Activated naive CD8-positive, alpha-beta T cell treated with anti-CD3 and anti-CD28 coated beads for 36 hours (primary cell): ENCODE measurements around the gene TBC1D1. TPM values are rescaled to one million over a fixed set of nuclear protein-coding genes. Genes with fewer than 3 reads are reported as not detected.

ENCODE experiments used
- DNase-seq: peaks from one replicate; pipeline ENCODE4 v3.0.0; 2021
- H3K27ac Mint-ChIP-seq: one replicate; pipeline ENCODE4 v1.8.0; 2022; ENCODE audit warnings: mild to moderate bottlenecking, moderate library complexity, mixed read lengths
- H3K27me3 Mint-ChIP-seq: one replicate; pipeline ENCODE4 v1.8.0; 2022; ENCODE audit warnings: mild to moderate bottlenecking, mixed read lengths
- H3K36me3 Mint-ChIP-seq: one replicate; pipeline ENCODE4 v1.8.0; 2021; ENCODE audit warnings: mild to moderate bottlenecking, mixed read lengths
- H3K4me1 Mint-ChIP-seq: one replicate; pipeline ENCODE4 v1.8.0; 2021; ENCODE audit warnings: mixed read lengths
- H3K4me3 Mint-ChIP-seq: one replicate; pipeline ENCODE4 v1.8.0; 2022; ENCODE audit warnings: mild to moderate bottlenecking, moderate library complexity, mixed read lengths
- H3K9me3 Mint-ChIP-seq: one replicate; pipeline ENCODE4 v1.8.0; 2022; ENCODE audit warnings: mixed read lengths
- total RNA-seq, 2 experiments: library from RNA; stranded (reverse); gene quantifications; one replicate each; pipeline ENCODE4 v1.2.3, GENCODE V29; 2021

TBC1D1 gene
- total RNA-seq, 2 experiments from 2014 or later, result 79.6 to 80.3 TPM

DNA sequence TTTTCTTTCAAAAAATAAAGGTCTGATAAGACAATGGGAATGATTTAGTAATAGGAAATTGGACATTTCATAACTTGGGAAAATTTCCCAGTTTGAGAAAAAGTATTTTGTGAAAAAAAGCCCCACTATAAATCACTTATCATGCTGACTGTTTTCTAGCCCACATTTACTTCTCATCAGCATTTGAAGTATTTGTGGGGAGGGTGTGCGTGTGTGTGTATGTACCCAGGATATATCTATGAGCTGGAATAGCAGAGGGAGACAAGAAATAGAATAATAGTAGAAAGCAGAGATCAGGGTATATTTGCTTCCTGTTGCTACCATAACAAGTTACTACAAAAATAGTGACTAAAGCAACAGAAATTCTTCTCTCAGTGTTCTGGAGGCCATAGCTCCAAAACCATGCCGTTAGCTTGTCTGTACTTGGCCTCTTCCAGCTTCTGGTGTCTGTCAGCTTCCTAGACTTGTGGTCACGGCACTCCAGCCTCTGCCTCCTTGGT is 209.1 kb downstream of the TBC1D1 start:
- Mint-ChIP-seq H3K4me1 (peaks cover 4% of the 10 kb centered on the region), H3K4me3 (no peak overlapping the region), H3K36me3 (peaks cover 25% of the 10 kb centered on the region), H3K27ac (no peak overlapping the region), H3K9me3 (no peaks in the 10 kb centered on the region), H3K27me3 (no peaks in the 10 kb centered on the region)
- DNase-seq, result no peak

DNA sequence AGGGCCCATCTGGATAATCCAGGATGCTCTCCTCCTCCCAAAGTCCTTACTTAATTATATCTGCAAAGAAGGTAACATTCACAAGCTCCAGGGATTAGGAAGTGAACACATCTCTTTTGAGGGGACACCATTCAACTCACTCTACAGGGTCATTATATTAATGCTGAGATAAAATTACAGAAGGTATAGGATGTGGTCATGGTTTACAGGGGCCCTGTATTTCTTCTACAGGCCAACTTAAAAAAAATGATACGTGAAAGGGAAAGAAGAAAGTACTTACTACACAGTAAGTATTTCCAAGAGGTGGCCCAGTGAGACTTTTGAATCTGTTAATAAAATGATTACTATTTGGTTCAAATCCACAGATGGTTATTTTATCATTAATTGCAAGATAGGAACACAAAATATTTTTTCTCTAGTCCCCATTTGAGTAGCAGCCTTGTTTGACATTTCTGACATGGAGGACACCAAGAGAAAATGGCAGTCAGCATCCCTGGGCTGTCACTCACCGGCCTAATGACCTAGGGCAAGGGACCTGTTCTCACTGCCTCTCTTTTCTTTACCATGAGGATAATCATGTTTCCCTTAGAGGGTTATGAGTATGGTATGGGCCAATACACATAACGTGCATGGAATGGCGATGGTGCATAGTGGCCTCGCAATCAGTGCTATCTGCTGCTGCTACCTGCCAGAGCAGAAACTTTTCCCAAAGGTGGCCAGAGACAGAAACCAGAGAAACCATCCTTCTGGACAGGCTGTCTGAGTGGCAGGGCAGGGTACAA is 209.8 kb downstream of the TBC1D1 start:
- H3K27ac Mint-ChIP-seq, result no peak overlapping the region
- H3K36me3 Mint-ChIP-seq, result peaks cover 22% of the 10 kb centered on the region
- no peaks in the 10 kb centered on the region for H3K9me3 Mint-ChIP-seq
- peaks cover 6% of the 10 kb centered on the region for H3K4me1 Mint-ChIP-seq
- no peak for DNase-seq
- no peak overlapping the region for H3K4me3 Mint-ChIP-seq
- H3K27me3 Mint-ChIP-seq, result no peaks in the 10 kb centered on the region

GRCh38 chr4:38101563-38101962 is 210.7 kb downstream of the TBC1D1 start:
- Mint-ChIP-seq H3K9me3 (no peaks in the 10 kb centered on the region), H3K27me3 (no peaks in the 10 kb centered on the region), H3K36me3 (peaks cover 17% of the 10 kb centered on the region), H3K27ac (no peak overlapping the region), H3K4me1 (peaks cover 6% of the 10 kb centered on the region), H3K4me3 (no peak overlapping the region)
- DNase-seq, result no peak

GRCh38 chr4:38102957-38103588 is 212.2 kb downstream of the TBC1D1 start:
- H3K9me3 Mint-ChIP-seq, result no peaks in the 10 kb centered on the region
- H3K36me3 Mint-ChIP-seq, result peaks cover 22% of the 10 kb centered on the region
- H3K4me1 Mint-ChIP-seq, result peaks cover 6% of the 10 kb centered on the region
- no peak overlapping the region for H3K4me3 Mint-ChIP-seq
- DNase-seq, result no peak
- no peaks in the 10 kb centered on the region for H3K27me3 Mint-ChIP-seq
- no peak overlapping the region for H3K27ac Mint-ChIP-seq

- Mint-ChIP-seq H3K4me3 (no peak overlapping the region), H3K27ac (no peak overlapping the region), H3K36me3 (peaks cover 20% of the 10 kb centered on the region), H3K27me3 (no peaks in the 10 kb centered on the region), H3K4me1 (peaks cover 2% of the 10 kb centered on the region), H3K9me3 (no peaks in the 10 kb centered on the region)
- DNase-seq, result no peak
Observed at GRCh38 chr4:38105475-38106220, 214.8 kb downstream of the TBC1D1 start.

GRCh38 chr4:38106311-38106710 is 215.4 kb downstream of the TBC1D1 start:
- no peak for DNase-seq
- H3K27me3 Mint-ChIP-seq, result no peaks in the 10 kb centered on the region
- H3K9me3 Mint-ChIP-seq, result no peaks in the 10 kb centered on the region
- H3K4me1 Mint-ChIP-seq, result peaks cover 2% of the 10 kb centered on the region
- no peak overlapping the region for H3K27ac Mint-ChIP-seq
- H3K36me3 Mint-ChIP-seq, result peaks cover 19% of the 10 kb centered on the region
- no peak overlapping the region for H3K4me3 Mint-ChIP-seq

DNA sequence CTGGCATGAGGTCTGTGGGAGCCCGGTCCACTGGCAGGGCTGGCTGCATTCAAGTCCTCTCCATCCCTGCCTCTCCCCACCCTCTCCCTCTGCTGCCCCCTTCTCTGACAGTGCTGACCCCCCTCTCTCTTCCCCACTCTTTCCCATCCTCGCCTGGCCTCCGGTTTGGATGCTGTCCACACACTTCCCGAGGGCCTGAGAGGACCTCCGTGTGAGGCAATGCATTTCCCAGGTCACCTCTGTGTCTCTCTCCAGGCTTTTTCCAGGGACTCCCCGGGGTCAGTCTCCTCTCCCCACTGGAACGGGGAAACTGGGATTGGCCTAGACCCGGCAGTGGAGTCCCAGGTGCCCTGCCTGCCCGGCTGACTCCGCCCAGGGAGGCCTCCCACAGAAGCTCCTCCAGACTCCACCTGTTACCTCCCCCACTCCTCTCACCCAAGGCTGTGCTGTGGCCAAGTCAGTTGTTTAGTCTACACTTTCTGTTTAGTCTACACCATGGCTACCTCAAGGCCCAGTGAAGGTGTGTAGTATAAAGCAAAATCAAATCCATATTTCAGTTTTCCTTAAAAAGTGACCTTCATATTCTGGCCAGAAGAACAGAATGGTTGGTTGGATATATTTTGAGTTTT is 216.1 kb downstream of the TBC1D1 start:
- no peak for DNase-seq
- peaks cover 19% of the 10 kb centered on the region for H3K36me3 Mint-ChIP-seq
- no peak overlapping the region for H3K4me3 Mint-ChIP-seq
- peaks cover 2% of the 10 kb centered on the region for H3K4me1 Mint-ChIP-seq
- no peak overlapping the region for H3K27ac Mint-ChIP-seq
- no peaks in the 10 kb centered on the region for H3K9me3 Mint-ChIP-seq
- H3K27me3 Mint-ChIP-seq, result no peaks in the 10 kb centered on the region

DNA sequence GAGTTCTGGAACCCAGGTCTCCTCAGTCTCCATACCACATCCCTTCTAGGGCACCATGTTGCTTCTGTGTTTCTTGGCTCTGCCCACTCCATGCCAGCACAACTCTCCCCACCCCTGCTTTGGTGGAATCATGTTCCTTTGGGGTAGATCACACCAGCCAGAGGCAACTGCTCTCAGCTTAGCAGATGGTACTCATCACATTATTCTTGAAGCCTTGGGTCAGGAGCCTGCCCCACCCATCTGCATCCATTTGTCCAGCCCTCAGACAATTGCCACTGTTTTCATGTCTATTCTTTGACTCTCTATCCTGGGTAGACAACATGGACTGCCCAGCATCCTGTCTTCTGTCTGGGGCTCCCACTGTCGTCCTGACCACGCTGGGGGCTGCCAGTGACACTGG is 216.9 kb downstream of the TBC1D1 start:
- Mint-ChIP-seq H3K4me3 (no peak overlapping the region), H3K9me3 (no peaks in the 10 kb centered on the region), H3K27me3 (no peaks in the 10 kb centered on the region), H3K27ac (no peak overlapping the region), H3K36me3 (peaks cover 17% of the 10 kb centered on the region), H3K4me1 (peaks cover 2% of the 10 kb centered on the region)
- DNase-seq, result no peak

- no peaks in the 10 kb centered on the region for H3K9me3 Mint-ChIP-seq
- no peak overlapping the region for H3K4me3 Mint-ChIP-seq
- peaks cover 2% of the 10 kb centered on the region for H3K4me1 Mint-ChIP-seq
- DNase-seq, result no peak
- no peak overlapping the region for H3K27ac Mint-ChIP-seq
- no peaks in the 10 kb centered on the region for H3K27me3 Mint-ChIP-seq
- peaks cover 17% of the 10 kb centered on the region for H3K36me3 Mint-ChIP-seq
Observed at GRCh38 chr4:38109370-38109769, 218.5 kb downstream of the TBC1D1 start.

GRCh38 chr4:38109896-38110295 is 219.0 kb downstream of the TBC1D1 start:
- Mint-ChIP-seq H3K36me3 (peaks cover 17% of the 10 kb centered on the region), H3K27me3 (no peaks in the 10 kb centered on the region), H3K27ac (no peak overlapping the region), H3K4me3 (no peak overlapping the region), H3K4me1 (peaks cover 4% of the 10 kb centered on the region), H3K9me3 (no peaks in the 10 kb centered on the region)
- DNase-seq, result no peak

- Mint-ChIP-seq H3K27ac (no peak overlapping the region), H3K27me3 (no peaks in the 10 kb centered on the region), H3K4me1 (peaks cover 2% of the 10 kb centered on the region), H3K4me3 (no peak overlapping the region), H3K36me3 (peaks cover 15% of the 10 kb centered on the region), H3K9me3 (no peaks in the 10 kb centered on the region)
- DNase-seq, result no peak
Observed at GRCh38 chr4:38111024-38111423, 220.1 kb downstream of the TBC1D1 start.

DNA sequence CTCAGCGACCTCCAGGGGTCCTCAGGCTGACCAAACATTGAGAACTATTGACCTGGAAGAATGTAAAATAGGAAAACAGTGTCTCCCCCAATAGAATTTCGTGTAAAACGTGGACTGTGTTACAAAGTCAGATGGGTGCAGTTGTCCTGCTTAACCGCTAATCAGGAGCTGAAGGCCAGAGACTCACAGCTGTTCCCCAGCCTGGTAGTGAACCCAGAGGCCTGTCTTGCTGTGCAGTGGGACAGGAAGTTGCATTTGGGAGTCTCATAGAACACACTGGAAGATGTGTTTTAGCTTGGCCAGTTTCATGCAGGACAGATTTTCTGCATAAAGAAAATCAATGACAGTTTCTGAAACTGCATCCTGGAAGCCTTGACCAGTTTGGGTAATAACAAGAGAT is 220.8 kb downstream of the TBC1D1 start:
- H3K36me3 Mint-ChIP-seq, result peaks cover 20% of the 10 kb centered on the region
- no peaks in the 10 kb centered on the region for H3K27me3 Mint-ChIP-seq
- no peak overlapping the region for H3K4me3 Mint-ChIP-seq
- no peak overlapping the region for H3K27ac Mint-ChIP-seq
- H3K9me3 Mint-ChIP-seq, result no peaks in the 10 kb centered on the region
- DNase-seq, result no peak
- peaks cover 2% of the 10 kb centered on the region for H3K4me1 Mint-ChIP-seq

GRCh38 chr4:38113132-38113531 is 222.2 kb downstream of the TBC1D1 start:
- Mint-ChIP-seq H3K9me3 (no peaks in the 10 kb centered on the region), H3K27ac (no peak overlapping the region), H3K4me1 (peaks cover 2% of the 10 kb centered on the region), H3K27me3 (no peaks in the 10 kb centered on the region), H3K36me3 (peaks cover 14% of the 10 kb centered on the region), H3K4me3 (no peak overlapping the region)
- DNase-seq, result no peak

DNA sequence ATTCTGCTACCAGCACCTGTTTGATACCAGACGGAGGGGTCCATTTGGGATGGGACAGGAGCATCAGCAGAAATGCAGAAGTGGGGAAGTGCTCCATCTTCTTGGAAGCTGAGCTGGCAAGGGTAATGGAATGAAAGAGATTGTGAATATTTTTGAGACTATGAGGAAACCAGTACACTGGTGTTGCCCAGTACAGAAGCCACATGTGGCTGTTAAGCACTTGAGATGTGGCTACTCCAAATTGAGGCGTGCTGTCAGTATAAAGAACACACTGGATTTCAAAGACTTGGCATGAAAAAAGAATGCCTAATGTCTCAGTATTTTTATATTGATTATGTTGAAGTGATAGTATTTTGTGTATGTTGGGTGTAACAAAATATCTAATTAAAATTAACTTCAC is 222.7 kb downstream of the TBC1D1 start:
- Mint-ChIP-seq H3K4me1 (peaks cover 2% of the 10 kb centered on the region), H3K4me3 (no peak overlapping the region), H3K36me3 (peaks cover 14% of the 10 kb centered on the region), H3K27me3 (no peaks in the 10 kb centered on the region), H3K27ac (no peak overlapping the region), H3K9me3 (no peaks in the 10 kb centered on the region)
- DNase-seq, result no peak
